AG09319 (cell line): ENCODE data around the gene MARK3.

ENCODE experiments used
- DNase-seq: peaks from one replicate; pipeline ENCODE4 v3.0.0-alpha.2; 2010; ENCODE audit warnings: low read depth; ENCODE audit errors: extremely low read depth
- TF ChIP-seq, protein P1 (sequence below): IDR thresholded peaks from 2 replicates; pipeline ENCODE4 v1.5.1; 2011; ENCODE audit warnings: low read depth, mild to moderate bottlenecking, inconsistent platforms, low read length, moderate library complexity

MARK3 gene

GRCh38 chr14:103501041-103501870, 116.0 kb downstream of the MARK3 start:
- no peak for DNase-seq
- TF ChIP-seq, protein P1, sequence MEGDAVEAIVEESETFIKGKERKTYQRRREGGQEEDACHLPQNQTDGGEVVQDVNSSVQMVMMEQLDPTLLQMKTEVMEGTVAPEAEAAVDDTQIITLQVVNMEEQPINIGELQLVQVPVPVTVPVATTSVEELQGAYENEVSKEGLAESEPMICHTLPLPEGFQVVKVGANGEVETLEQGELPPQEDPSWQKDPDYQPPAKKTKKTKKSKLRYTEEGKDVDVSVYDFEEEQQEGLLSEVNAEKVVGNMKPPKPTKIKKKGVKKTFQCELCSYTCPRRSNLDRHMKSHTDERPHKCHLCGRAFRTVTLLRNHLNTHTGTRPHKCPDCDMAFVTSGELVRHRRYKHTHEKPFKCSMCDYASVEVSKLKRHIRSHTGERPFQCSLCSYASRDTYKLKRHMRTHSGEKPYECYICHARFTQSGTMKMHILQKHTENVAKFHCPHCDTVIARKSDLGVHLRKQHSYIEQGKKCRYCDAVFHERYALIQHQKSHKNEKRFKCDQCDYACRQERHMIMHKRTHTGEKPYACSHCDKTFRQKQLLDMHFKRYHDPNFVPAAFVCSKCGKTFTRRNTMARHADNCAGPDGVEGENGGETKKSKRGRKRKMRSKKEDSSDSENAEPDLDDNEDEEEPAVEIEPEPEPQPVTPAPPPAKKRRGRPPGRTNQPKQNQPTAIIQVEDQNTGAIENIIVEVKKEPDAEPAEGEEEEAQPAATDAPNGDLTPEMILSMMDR, result no peak

DNA sequence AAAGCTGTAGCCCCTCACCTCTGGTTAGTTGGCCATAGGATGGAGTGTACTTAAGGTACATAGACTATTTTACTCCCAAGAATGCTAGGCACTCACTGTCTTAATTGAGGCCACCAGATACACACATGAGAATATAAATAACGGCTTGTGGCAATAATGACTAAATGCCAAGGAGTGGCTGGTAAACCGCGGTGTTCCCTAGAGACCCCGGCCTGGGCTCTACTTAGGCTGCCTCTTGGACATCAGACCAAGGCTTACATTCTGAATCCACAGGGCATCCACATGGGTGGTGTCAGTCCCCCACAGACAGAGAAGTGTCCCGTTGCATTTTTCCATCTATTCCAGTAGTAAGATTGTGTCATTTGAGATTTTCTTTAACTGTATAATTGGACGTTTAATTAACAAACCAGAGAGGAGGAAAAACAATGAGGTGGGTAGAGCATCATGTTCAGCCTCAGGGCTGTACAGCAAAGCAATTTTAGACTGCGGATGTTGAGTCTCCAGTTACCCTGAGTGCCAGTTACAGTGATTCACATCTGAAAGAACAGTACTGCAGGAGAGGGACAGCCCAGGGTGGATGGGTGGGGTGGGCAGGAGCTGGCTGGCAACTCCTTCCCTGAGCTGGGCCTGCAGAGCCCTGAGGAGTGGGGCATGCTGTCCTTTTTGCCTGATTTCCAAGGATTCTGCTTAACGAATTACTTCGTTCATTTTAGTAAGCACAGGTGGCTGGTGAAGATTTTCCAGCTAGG, 116.9 kb downstream of the MARK3 start:
- TF ChIP-seq, protein P1, result no peak
- no peak for DNase-seq

DNA sequence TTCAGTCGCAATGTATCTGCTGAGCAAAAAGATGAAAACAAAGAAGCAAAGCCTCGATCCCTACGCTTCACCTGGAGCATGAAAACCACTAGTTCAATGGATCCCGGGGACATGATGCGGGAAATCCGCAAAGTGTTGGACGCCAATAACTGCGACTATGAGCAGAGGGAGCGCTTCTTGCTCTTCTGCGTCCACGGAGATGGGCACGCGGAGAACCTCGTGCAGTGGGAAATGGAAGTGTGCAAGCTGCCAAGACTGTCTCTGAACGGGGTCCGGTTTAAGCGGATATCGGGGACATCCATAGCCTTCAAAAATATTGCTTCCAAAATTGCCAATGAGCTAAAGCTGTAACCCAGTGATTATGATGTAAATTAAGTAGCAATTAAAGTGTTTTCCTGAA, 117.7 kb downstream of the MARK3 start:
- no peak for DNase-seq
- TF ChIP-seq, protein P1, result no peak

DNA sequence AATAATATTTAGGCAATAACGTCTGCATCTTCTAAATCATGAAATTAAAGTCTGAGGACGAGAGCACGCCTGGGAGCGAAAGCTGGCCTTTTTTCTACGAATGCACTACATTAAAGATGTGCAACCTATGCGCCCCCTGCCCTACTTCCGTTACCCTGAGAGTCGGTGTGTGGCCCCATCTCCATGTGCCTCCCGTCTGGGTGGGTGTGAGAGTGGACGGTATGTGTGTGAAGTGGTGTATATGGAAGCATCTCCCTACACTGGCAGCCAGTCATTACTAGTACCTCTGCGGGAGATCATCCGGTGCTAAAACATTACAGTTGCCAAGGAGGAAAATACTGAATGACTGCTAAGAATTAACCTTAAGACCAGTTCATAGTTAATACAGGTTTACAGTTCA, 118.1 kb downstream of the MARK3 start:
- TF ChIP-seq, protein P1, result no peak
- no peak for DNase-seq

- DNase-seq, result no peak
- TF ChIP-seq, protein P1, result no peak
Observed at GRCh38 chr14:103504991-103505565, 119.9 kb downstream of the MARK3 start.

- DNase-seq, result no peak
- TF ChIP-seq, protein P1, result no peak
Observed at GRCh38 chr14:103507751-103508150, 122.5 kb downstream of the MARK3 start.
